Liver (tissue), 9 donors: ENCODE measurements around the gene WNT16. TPM values are rescaled to one million over a fixed set of nuclear protein-coding genes. Genes with fewer than 3 reads are reported as not detected.

Experiments used
- DNase-seq: peaks from one replicate; pipeline ENCODE4 v3.0.0-alpha.2; 2017; ENCODE audit warnings: low spot score
- H3K27ac ChIP-seq, 2 donors: one replicate each; pipeline ENCODE4 v1.7.0; 2013; ENCODE audit warnings: inconsistent platforms in 2 of 2, low read length in 2 of 2, control low read depth in 1 of 2, low read depth in 1 of 2, mild to moderate bottlenecking in 1 of 2
- H3K27me3 ChIP-seq, 4 donors: one replicate each; pipeline versions ENCODE4 v1.6.1 to v1.7.0; 2013; ENCODE audit warnings: low read length in 3 of 4, inconsistent platforms in 1 of 4, mild to moderate bottlenecking in 1 of 4, moderate library complexity in 1 of 4; ENCODE audit not compliant: control insufficient read depth in 4 of 4, insufficient read depth in 4 of 4
- H3K36me3 ChIP-seq, 4 donors: one replicate each; pipeline versions ENCODE4 v1.6.1 to v1.7.0; 2013; ENCODE audit warnings: low read length in 3 of 4, mild to moderate bottlenecking in 3 of 4, low read depth in 1 of 4, moderate library complexity in 1 of 4; ENCODE audit not compliant: control insufficient read depth in 4 of 4, insufficient read depth in 3 of 4
- H3K4me1 ChIP-seq, 4 donors: one replicate each; pipeline versions ENCODE4 v1.6.1 to v1.7.0; 2013; ENCODE audit warnings: low read length in 3 of 4, mild to moderate bottlenecking in 3 of 4, moderate library complexity in 1 of 4; ENCODE audit not compliant: control insufficient read depth in 4 of 4, insufficient read depth in 4 of 4
- H3K4me3 ChIP-seq, 3 donors: one replicate each; pipeline versions ENCODE4 v1.6.1 to v1.7.0; 2013; ENCODE audit warnings: low read length in 3 of 3, control low read depth in 1 of 3, low read depth in 1 of 3, mild to moderate bottlenecking in 1 of 3
- H3K9ac ChIP-seq, 2 donors: one replicate each; pipeline ENCODE4 v1.7.0; 2013; ENCODE audit warnings: low read length in 2 of 2, mild to moderate bottlenecking in 2 of 2, moderate library complexity in 2 of 2, control low read depth in 1 of 2, low read depth in 1 of 2
- H3K9me3 ChIP-seq, 4 donors: one replicate each; pipeline versions ENCODE4 v1.6.1 to v1.7.0; 2013; ENCODE audit warnings: low read length in 3 of 4; ENCODE audit not compliant: control insufficient read depth in 4 of 4
- ATF3 ChIP-seq: IDR thresholded peaks from 2 replicates; pipeline ENCODE4 v1.6.1; 2016; ENCODE audit warnings: antibody characterized with exemption
- CTCF ChIP-seq: fragments of 150-350 bp; IDR thresholded peaks from 2 replicates; pipeline ENCODE4 v1.5.1; 2017; ENCODE audit warnings: improper control_type of control experiment, low read depth, low read length; ENCODE audit not compliant: missing input control
- EGR1 ChIP-seq, 2 donors: IDR thresholded peaks; 2 replicates each; pipeline ENCODE4 v1.6.1; 2016 to 2018; ENCODE audit warnings: antibody characterized with exemption in 2 of 2, low read depth in 2 of 2
- FOXA1 ChIP-seq: IDR thresholded peaks from 2 replicates; pipeline ENCODE4 v1.6.1; 2016; ENCODE audit warnings: antibody characterized with exemption
- GABPA ChIP-seq, 2 donors: IDR thresholded peaks in 1 of 2; conservative IDR thresholded peaks in 1 of 2; 2 replicates each; pipeline ENCODE4 v1.6.1; 2016; ENCODE audit warnings: antibody characterized with exemption in 2 of 2, mild to moderate bottlenecking in 1 of 2, moderate library complexity in 1 of 2
- HNF4G ChIP-seq: IDR thresholded peaks from 2 replicates; pipeline ENCODE4 v1.6.1; 2016; ENCODE audit warnings: antibody characterized with exemption
- JUND ChIP-seq, 2 donors: IDR thresholded peaks; 2 replicates each; pipeline ENCODE4 v1.6.1; 2016; ENCODE audit warnings: antibody characterized with exemption in 2 of 2
- MAX ChIP-seq: IDR thresholded peaks from 2 replicates; pipeline ENCODE4 v1.6.1; 2016; ENCODE audit warnings: antibody characterized with exemption
- NR2F2 ChIP-seq: IDR thresholded peaks from 2 replicates; pipeline ENCODE4 v1.6.1; 2016; ENCODE audit warnings: antibody characterized with exemption
- RAD21 ChIP-seq, 2 donors: IDR thresholded peaks; 2 replicates each; pipeline ENCODE4 v1.6.1; 2016; ENCODE audit warnings: antibody characterized with exemption in 2 of 2, mild to moderate bottlenecking in 2 of 2
- REST ChIP-seq: IDR thresholded peaks from 2 replicates; pipeline ENCODE4 v1.6.1; 2016; ENCODE audit warnings: antibody characterized with exemption, mild to moderate bottlenecking
- RXRA ChIP-seq, 2 donors: IDR thresholded peaks; 2 replicates each; pipeline ENCODE4 v1.6.1; 2017 to 2018; ENCODE audit warnings: antibody characterized with exemption in 2 of 2, mild to moderate bottlenecking in 1 of 2
- SP1 ChIP-seq: IDR thresholded peaks from 2 replicates; pipeline ENCODE4 v1.6.1; 2018; ENCODE audit warnings: antibody characterized with exemption, mild to moderate bottlenecking
- TAF1 ChIP-seq: conservative IDR thresholded peaks from 2 replicates; pipeline ENCODE4 v1.6.1; 2016; ENCODE audit warnings: antibody characterized with exemption, mild to moderate bottlenecking
- YY1 ChIP-seq: IDR thresholded peaks from 2 replicates; pipeline ENCODE4 v1.6.1; 2016; ENCODE audit warnings: antibody characterized with exemption, mild to moderate bottlenecking
- ZBTB33 ChIP-seq: IDR thresholded peaks from 2 replicates; pipeline ENCODE4 v1.6.1; 2016; ENCODE audit warnings: antibody characterized with exemption
- WGBS: extraction: QIAGEN DNeasy Blood & Tissue Kit; methylation state at CpG from one replicate; pipeline ENCODE4 v1.1.7; 2013; 5-methylcytosine and 5-hydroxymethylcytosine counted together
- polyA plus RNA-seq, 2 donors: library from polyadenylated mRNA; stranded (reverse) in 1 of 2; unstranded in 1 of 2; fragments of 200-250 nt in 1 of 2; fragments of >200 nt in 1 of 2; fragmentation: Nextera tagmentation in 1 of 2; extraction: Ambion mirVana in 1 of 2; gene quantifications; one replicate each; pipeline versions ENCODE4 v1.2.1 to v1.2.3, GENCODE V29; 2013 to 2015
- total RNA-seq, 2 donors: library from RNA; depleted of rRNA; stranded (reverse); fragments of >200 nt; gene quantifications; one replicate each; pipeline ENCODE4 v1.2.3, GENCODE V29; 2014
- donor health status: healthy.
- donor health status: healthy.
- donor health status: healthy.
- donor health status: healthy.
- donor health status: healthy.

The WNT16 gene
- total and polyA plus RNA-seq, 4 donors = not detected

GRCh38 chr7:121385800-121386179, 57.0 kb downstream of the WNT16 start (continued):
- no peak for TF ChIP-seq HNF4G

GRCh38 chr7:121388950-121389349, 60.1 kb downstream of the WNT16 start:
- TF ChIP-seq RAD21 (IDR thresholded peaks at IDR 0.05) (no peak), EGR1 (IDR thresholded peaks at IDR 0.05; ENCODE audit: low read depth in 2 of 2) (no peak), ZBTB33 (no peak), REST (no peak), SP1 (no peak), CTCF (no peak), TAF1 (no peak), RXRA (IDR thresholded peaks at IDR 0.05) (no peak), ATF3 (no peak), HNF4G (no peak), NR2F2 (no peak), FOXA1 (no peak), MAX (no peak), GABPA (IDR thresholded peaks at IDR 0.05 in 1 of 2, conservative IDR thresholded peaks at IDR 0.05 in 1 of 2) (no peak), JUND (IDR thresholded peaks at IDR 0.05) (no peak), YY1 (no peak)
- H3K9ac ChIP-seq = no peak overlapping the region
- 99% methylated on average over 1 of the region's 1 CpG for WGBS
- DNase-seq = no peak
- peaks cover 0 to 5% (median 0%) of the 10 kb centered on the region in 4 donors for H3K4me1 ChIP-seq
- no peaks in the 10 kb centered on the region for H3K36me3 ChIP-seq
- no peak overlapping the region for H3K27ac ChIP-seq
- no peaks in the 10 kb centered on the region for H3K9me3 ChIP-seq
- no peaks in the 10 kb centered on the region for H3K27me3 ChIP-seq
- no peak overlapping the region for H3K4me3 ChIP-seq
